CD14-positive monocyte (primary cell): Measurements from ENCODE around the gene HTT-AS. TPM values are rescaled to one million over a fixed set of nuclear protein-coding genes. Genes with fewer than 3 reads are reported as not detected.

Source experiments
- DNase-seq, 3 donors: peaks; one replicate each; pipeline ENCODE4 v3.0.0-alpha.2; 2011 to 2022
- H2AFZ ChIP-seq: 2 replicates; pipeline ENCODE4 v1.6.0; 2012; ENCODE audit warnings: mild to moderate bottlenecking, low read depth, low read length, inconsistent platforms; ENCODE audit not compliant: insufficient read depth, poor library complexity, severe bottlenecking
- H3K27ac ChIP-seq, 2 donors: 1 replicate in 1 of 2; 2 replicates in 1 of 2; pipeline ENCODE4 v1.5.1; 2012 to 2013; ENCODE audit warnings: low read length in 2 of 2, control low read depth in 1 of 2, inconsistent platforms in 1 of 2, low read depth in 1 of 2, mild to moderate bottlenecking in 1 of 2
- H3K27me3 ChIP-seq, 2 donors: one replicate each; pipeline versions ENCODE4 v1.6.0 to v1.6.1; 2011 to 2013; ENCODE audit warnings: low read length in 2 of 2; ENCODE audit not compliant: control insufficient read depth in 2 of 2, insufficient read depth in 2 of 2
- H3K36me3 ChIP-seq, 2 donors: replicated peaks in 1 of 2; 1 replicate in 1 of 2; 2 replicates in 1 of 2; pipeline versions ENCODE4 v1.5.1 to v1.6.1; 2012 to 2013; ENCODE audit warnings: low read length in 2 of 2, control low read depth in 1 of 2, inconsistent platforms in 1 of 2, mild to moderate bottlenecking in 1 of 2; ENCODE audit not compliant: insufficient read depth in 2 of 2, control insufficient read depth in 1 of 2
- H3K4me1 ChIP-seq, 2 donors: 1 replicate in 1 of 2; 2 replicates in 1 of 2; pipeline versions ENCODE4 v1.5.1 to v1.6.1; 2012 to 2013; ENCODE audit warnings: low read length in 2 of 2, control low read depth in 1 of 2, inconsistent platforms in 1 of 2, mild to moderate bottlenecking in 1 of 2, moderate library complexity in 1 of 2; ENCODE audit not compliant: insufficient read depth in 2 of 2, control insufficient read depth in 1 of 2
- H3K4me2 ChIP-seq: replicated peaks from 2 replicates; pipeline ENCODE3; 2012; ENCODE audit warnings: low read length, moderate library complexity, mild to moderate bottlenecking; ENCODE audit not compliant: poor library complexity, severe bottlenecking; ENCODE audit errors: extremely low read depth
- H3K4me3 ChIP-seq, 3 experiments: fragments of 200-600 bp in 1 of 3; sonication (generic) in 1 of 3; replicated peaks in 1 of 3; 1 replicate in 2 of 3; 2 replicates in 1 of 3; pipeline ENCODE4 v1.5.1; 2011 to 2013; ENCODE audit warnings: low read length in 3 of 3, mild to moderate bottlenecking in 3 of 3, control low read depth in 2 of 3, low read depth in 2 of 3, inconsistent platforms in 1 of 3, moderate library complexity in 1 of 3
- H3K79me2 ChIP-seq: 2 replicates; pipeline ENCODE4 v1.6.0; 2012; ENCODE audit warnings: mild to moderate bottlenecking, control low read depth, inconsistent platforms, low read length, moderate library complexity; ENCODE audit not compliant: insufficient read depth
- H3K9ac ChIP-seq: 2 replicates; pipeline ENCODE4 v1.6.0; 2017; ENCODE audit warnings: low read length, mild to moderate bottlenecking; ENCODE audit not compliant: insufficient read depth, poor library complexity, severe bottlenecking
- H3K9me3 ChIP-seq, 2 donors: replicated peaks in 1 of 2; 1 replicate in 1 of 2; 2 replicates in 1 of 2; pipeline versions ENCODE4 v1.5.1 to v1.6.1; 2012 to 2013; ENCODE audit warnings: low read length in 2 of 2, control low read depth in 1 of 2; ENCODE audit not compliant: control insufficient read depth in 1 of 2, insufficient read depth in 1 of 2
- H4K20me1 ChIP-seq: 2 replicates; pipeline ENCODE4 v1.6.0; 2012; ENCODE audit warnings: mild to moderate bottlenecking, low read length, control low read depth, moderate library complexity; ENCODE audit not compliant: insufficient read depth
- H3K27ac Mint-ChIP-seq, 7 donors: one replicate each; pipeline ENCODE4 v1.8.0; 2020; ENCODE audit warnings: mild to moderate bottlenecking in 7 of 7, mixed read lengths in 7 of 7, moderate library complexity in 6 of 7, inconsistent platforms in 2 of 7
- H3K27me3 Mint-ChIP-seq, 3 donors: one replicate each; pipeline ENCODE4 v1.8.0; 2021 to 2022; ENCODE audit warnings: low read depth in 3 of 3, mild to moderate bottlenecking in 3 of 3, mixed read lengths in 3 of 3, moderate library complexity in 3 of 3, inconsistent platforms in 1 of 3
- H3K36me3 Mint-ChIP-seq, 2 donors: one replicate each; pipeline ENCODE4 v1.8.0; 2020; ENCODE audit warnings: mixed read lengths in 2 of 2, inconsistent platforms in 1 of 2, mild to moderate bottlenecking in 1 of 2
- H3K4me1 Mint-ChIP-seq: one replicate; pipeline ENCODE4 v1.8.0; 2020; ENCODE audit warnings: mild to moderate bottlenecking, mixed read lengths
- H3K4me3 Mint-ChIP-seq, 2 donors: one replicate each; pipeline ENCODE4 v1.8.0; 2020; ENCODE audit warnings: mild to moderate bottlenecking in 2 of 2, mixed read lengths in 2 of 2, moderate library complexity in 1 of 2
- H3K9me3 Mint-ChIP-seq, 7 donors: one replicate each; pipeline ENCODE4 v1.8.0; 2020 to 2022; ENCODE audit warnings: mixed read lengths in 7 of 7, mild to moderate bottlenecking in 6 of 7, moderate library complexity in 6 of 7, inconsistent platforms in 2 of 7
- WGBS: methylation state at CpG from one replicate; pipeline ENCODE4 v1.1.5; 2013; ENCODE audit warnings: missing lambda C conversion rate; ENCODE audit not compliant: insufficient coverage; 5-methylcytosine and 5-hydroxymethylcytosine counted together
- intact Hi-C, 2 donors: fragments of 100-400 bp; cut with micrococcal nuclease; formaldehyde crosslinking; loops; one replicate each; pipeline versions ENCODE4 v1.15.0 to v1.15.1; 2023
- polyA plus RNA-seq, 3 donors: library from polyadenylated mRNA; depleted of rRNA in 1 of 3; unstranded in 2 of 3; stranded (reverse) in 1 of 3; fragments of 300-500 nt in 2 of 3; fragments of >200 nt in 1 of 3; fragmentation: Illumina TruSeq in 2 of 3; gene quantifications; 1 replicate in 2 of 3; 2 replicates in 1 of 3; pipeline ENCODE4 v1.2.3, GENCODE V29; 2012 to 2021
- TF ChIP-seq, protein P1 (sequence below): fragments of 200-600 bp; IDR thresholded peaks from one replicate; pipeline ENCODE4 v1.8.0; 2022; ENCODE audit warnings: antibody characterized with exemption, mild to moderate bottlenecking

HTT-AS gene
- polyA plus RNA-seq, 3 donors = not detected

DNA sequence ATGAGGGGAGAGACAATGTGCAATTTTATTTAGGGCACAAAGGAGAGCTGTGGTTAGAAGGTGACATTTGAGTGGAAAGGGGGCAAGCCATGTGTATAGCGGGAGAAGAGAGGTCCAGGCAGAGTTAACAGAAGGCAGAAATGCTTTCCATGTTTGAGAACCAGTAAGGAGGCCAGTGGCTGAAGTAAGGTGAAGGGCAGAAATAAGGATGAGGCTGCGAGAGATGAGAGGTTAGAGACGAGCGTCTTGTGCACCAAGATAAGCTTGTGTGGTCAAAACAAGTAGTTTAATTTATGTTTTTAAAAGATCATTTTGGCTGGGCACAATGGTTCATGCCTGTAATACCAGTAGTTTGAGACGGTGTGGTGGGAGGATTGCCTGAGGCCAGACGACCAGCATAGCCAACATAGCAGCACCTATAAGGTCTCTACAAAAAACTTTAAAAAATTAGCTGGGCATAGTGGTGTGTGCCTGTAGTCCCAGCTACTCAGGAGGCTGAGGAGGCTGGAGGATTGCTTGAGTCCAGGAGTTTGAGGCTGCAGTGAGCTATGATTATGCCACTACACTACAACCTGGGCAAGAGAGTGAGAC is 8.7 kb upstream of the HTT-AS start:
- no peaks in the 10 kb centered on the region for H3K9me3 ChIP-seq
- H3K9me3 Mint-ChIP-seq = peaks cover 0 to 1% (median 0%) of the 10 kb centered on the region in 7 donors
- TF ChIP-seq, protein P1, sequence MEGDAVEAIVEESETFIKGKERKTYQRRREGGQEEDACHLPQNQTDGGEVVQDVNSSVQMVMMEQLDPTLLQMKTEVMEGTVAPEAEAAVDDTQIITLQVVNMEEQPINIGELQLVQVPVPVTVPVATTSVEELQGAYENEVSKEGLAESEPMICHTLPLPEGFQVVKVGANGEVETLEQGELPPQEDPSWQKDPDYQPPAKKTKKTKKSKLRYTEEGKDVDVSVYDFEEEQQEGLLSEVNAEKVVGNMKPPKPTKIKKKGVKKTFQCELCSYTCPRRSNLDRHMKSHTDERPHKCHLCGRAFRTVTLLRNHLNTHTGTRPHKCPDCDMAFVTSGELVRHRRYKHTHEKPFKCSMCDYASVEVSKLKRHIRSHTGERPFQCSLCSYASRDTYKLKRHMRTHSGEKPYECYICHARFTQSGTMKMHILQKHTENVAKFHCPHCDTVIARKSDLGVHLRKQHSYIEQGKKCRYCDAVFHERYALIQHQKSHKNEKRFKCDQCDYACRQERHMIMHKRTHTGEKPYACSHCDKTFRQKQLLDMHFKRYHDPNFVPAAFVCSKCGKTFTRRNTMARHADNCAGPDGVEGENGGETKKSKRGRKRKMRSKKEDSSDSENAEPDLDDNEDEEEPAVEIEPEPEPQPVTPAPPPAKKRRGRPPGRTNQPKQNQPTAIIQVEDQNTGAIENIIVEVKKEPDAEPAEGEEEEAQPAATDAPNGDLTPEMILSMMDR = no peak
- H3K27ac ChIP-seq = no peak overlapping the region
- peaks cover 84% of the 10 kb centered on the region for H3K79me2 ChIP-seq
- H4K20me1 ChIP-seq = peaks cover 98% of the 10 kb centered on the region
- no peak overlapping the region for H3K4me3 Mint-ChIP-seq
- no peak overlapping the region for H2AFZ ChIP-seq
- no peak overlapping the region for H3K9ac ChIP-seq
- H3K27ac Mint-ChIP-seq = peak overlapping the region in 1 of 7 donors; percentile 63
- H3K4me3 ChIP-seq = no peak overlapping the region
- H3K27me3 Mint-ChIP-seq = peaks cover 0 to 2% (median 0%) of the 10 kb centered on the region in 3 donors
- no peak for DNase-seq
- WGBS = 75% methylated on average over 4 of the region's 6 CpGs
- intact Hi-C loops = no loop called here
- H3K27me3 ChIP-seq = no peaks in the 10 kb centered on the region
- H3K4me1 Mint-ChIP-seq = peaks cover 39% of the 10 kb centered on the region
- H3K4me2 ChIP-seq = no peak overlapping the region
- peaks cover 13 to 15% of the 10 kb centered on the region in 2 donors for H3K36me3 ChIP-seq
- peaks cover 14 to 30% of the 10 kb centered on the region in 2 donors for H3K36me3 Mint-ChIP-seq
- H3K4me1 ChIP-seq = peaks cover 22 to 23% of the 10 kb centered on the region in 2 donors

DNA sequence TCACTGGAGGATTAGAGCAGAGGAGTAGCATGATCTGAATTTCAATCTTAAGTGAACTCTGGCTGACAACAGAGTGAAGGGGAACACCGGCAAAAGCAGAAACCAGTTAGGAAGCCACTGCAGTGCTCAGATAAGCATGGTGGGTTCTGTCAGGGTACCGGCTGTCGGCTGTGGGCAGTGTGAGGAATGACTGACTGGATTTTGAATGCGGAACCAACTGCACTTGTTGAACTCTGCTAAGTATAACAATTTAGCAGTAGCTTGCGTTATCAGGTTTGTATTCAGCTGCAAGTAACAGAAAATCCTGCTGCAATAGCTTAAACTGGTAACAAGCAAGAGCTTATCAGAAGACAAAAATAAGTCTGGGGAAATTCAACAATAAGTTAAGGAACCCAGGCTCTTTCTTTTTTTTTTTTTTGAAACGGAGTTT is 5.4 kb upstream of the HTT-AS start:
- Histone ChIP-seq H3K4me3 (no peak overlapping the region), H3K27ac (peak overlapping the region in 1 of 2 donors; percentile 9), H3K4me1 (peaks cover 26 to 37% of the 10 kb centered on the region in 2 donors), H2AFZ (no peak overlapping the region), H4K20me1 (peaks cover 89% of the 10 kb centered on the region), H3K79me2 (peaks cover 89% of the 10 kb centered on the region), H3K9me3 (no peaks in the 10 kb centered on the region), H3K4me2 (peak overlapping the region; percentile 18), H3K27me3 (no peaks in the 10 kb centered on the region), H3K9ac (no peak overlapping the region), H3K36me3 (no peaks in the 10 kb centered on the region)
- intact Hi-C loops = loop anchor here (10.0 kb wide), 2 partner anchors 215 to 1495 kb away; partner anchors contain the start of gene RGS12 (in 1 of the 2)
- Mint-ChIP-seq H3K4me1 (peaks cover 48% of the 10 kb centered on the region), H3K4me3 (peak overlapping the region in 1 of 2 donors; percentile 59), H3K27ac (peak overlapping the region in 5 of 7 donors; percentile 27 to 69 (median 54)), H3K36me3 (peaks cover 7 to 16% of the 10 kb centered on the region in 2 donors), H3K9me3 (no peaks in the 10 kb centered on the region), H3K27me3 (peaks cover 0 to 2% (median 0%) of the 10 kb centered on the region in 3 donors)
- WGBS = 6% methylated on average over 5 of the region's 6 CpGs
- DNase-seq = peak; percentile 51 to 56 (median 54)
- TF ChIP-seq, protein P1 = no peak
